Activated gamma-delta T cell (primary cell): ENCODE results near the gene ACSS1.

Experiments used
- DNase-seq: peaks from one replicate; lab custom pipeline; 2025; lab: John Stamatoyannopoulos, UW

Gene ACSS1

GRCh38 chr20:24993337-24994185 is 64.4 kb downstream of the ACSS1 start:
- DNase-seq: no peak

GRCh38 chr20:24992487-24993205 is 65.3 kb downstream of the ACSS1 start, which contains the start of gene APMAP:
Gene APMAP, minus strand, starts transcription at chr20:24992751. Its CDS starts 63 bp downstream, at chr20:24992688.
- peak; percentile 93 for DNase-seq

GRCh38 chr20:24991897-24992486 is 65.9 kb downstream of the ACSS1 start:
- DNase-seq: no peak

GRCh38 chr20:24990810-24991252 is 67.1 kb downstream of the ACSS1 start:
- DNase-seq: no peak

- no peak for DNase-seq
Measured at GRCh38 chr20:24989162-24989561, 68.8 kb downstream of the ACSS1 start.

- no peak for DNase-seq
Measured at GRCh38 chr20:24987873-24988835, 69.8 kb downstream of the ACSS1 start.

- DNase-seq: no peak
Measured at GRCh38 chr20:24987244-24987643, 70.7 kb downstream of the ACSS1 start.

GRCh38 chr20:24986436-24987015 is 71.4 kb downstream of the ACSS1 start:
- no peak for DNase-seq

- DNase-seq: no peak
Measured at GRCh38 chr20:24985802-24986201, 72.1 kb downstream of the ACSS1 start.

GRCh38 chr20:24984961-24985640 is 72.8 kb downstream of the ACSS1 start:
- DNase-seq: no peak

GRCh38 chr20:24983896-24984295 is 74.0 kb downstream of the ACSS1 start:
- no peak for DNase-seq

GRCh38 chr20:24981790-24982189 is 76.1 kb downstream of the ACSS1 start:
- no peak for DNase-seq

- DNase-seq: no peak
Measured at GRCh38 chr20:24981282-24981681, 76.7 kb downstream of the ACSS1 start.

GRCh38 chr20:24980291-24981053 is 77.5 kb downstream of the ACSS1 start:
- DNase-seq: no peak

- DNase-seq: no peak
Measured at GRCh38 chr20:24979036-24979960, 78.6 kb downstream of the ACSS1 start.

- DNase-seq: no peak
Measured at GRCh38 chr20:24978513-24978912, 79.4 kb downstream of the ACSS1 start.

- no peak for DNase-seq
Measured at GRCh38 chr20:24977797-24978196, 80.1 kb downstream of the ACSS1 start.

GRCh38 chr20:24977336-24977735 is 80.6 kb downstream of the ACSS1 start:
- no peak for DNase-seq

- no peak for DNase-seq
Measured at GRCh38 chr20:24972341-24972740, 85.6 kb downstream of the ACSS1 start.
